NT2/D1 (cell line): ENCODE measurements around the gene WFDC5.

Experiments used
- SUZ12 ChIP-seq: IDR thresholded peaks from 2 replicates; pipeline ENCODE4 v1.6.1; 2011; ENCODE audit not compliant: insufficient read length, insufficient read depth; ENCODE audit errors: extremely low read depth
- YY1 ChIP-seq: IDR thresholded peaks from 2 replicates; pipeline ENCODE4 v1.6.1; 2011; ENCODE audit not compliant: insufficient read length, insufficient read depth
- ZNF274 ChIP-seq: IDR thresholded peaks from 2 replicates; pipeline ENCODE4 v1.6.1; 2011; ENCODE audit warnings: mild to moderate bottlenecking, low read depth, low read length

DNA sequence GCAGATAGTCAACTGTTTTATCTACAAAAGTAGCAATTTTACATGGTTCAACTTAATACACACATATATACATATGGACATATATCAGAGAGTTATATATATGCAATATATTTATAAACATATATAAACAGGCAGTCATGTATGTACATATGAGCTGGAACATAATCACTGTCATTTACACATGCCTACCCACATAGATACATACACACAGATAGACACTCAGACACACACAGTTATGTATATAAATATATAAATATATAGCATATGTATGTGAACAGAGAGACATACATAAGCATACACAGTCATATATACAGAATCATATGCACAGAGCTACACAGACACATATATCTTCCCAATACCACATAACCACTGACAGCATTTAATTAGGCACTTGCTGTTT lies 2.2 kb downstream of the WFDC5 start:
- TF ChIP-seq SUZ12 (no peak), YY1 (no peak), ZNF274 (no peak)
